Skeletal muscle tissue (tissue), 4 donors: ENCODE data around the gene FBLN1. TPM values are rescaled to one million over a fixed set of nuclear protein-coding genes. Genes with fewer than 3 reads are reported as not detected.

Experiments
- H3K27ac ChIP-seq: one replicate; pipeline ENCODE4 v1.7.0; 2013; ENCODE audit warnings: mild to moderate bottlenecking, low read depth, low read length, inconsistent platforms
- H3K27me3 ChIP-seq, 3 donors: one replicate each; pipeline ENCODE4 v1.7.0; 2013; ENCODE audit warnings: low read length in 3 of 3; ENCODE audit not compliant: control insufficient read depth in 3 of 3, insufficient read depth in 3 of 3
- H3K36me3 ChIP-seq, 3 donors: one replicate each; pipeline ENCODE4 v1.7.0; 2013; ENCODE audit warnings: low read length in 3 of 3; ENCODE audit not compliant: control insufficient read depth in 3 of 3, insufficient read depth in 3 of 3
- H3K4me1 ChIP-seq, 3 donors: one replicate each; pipeline ENCODE4 v1.7.0; 2013; ENCODE audit warnings: low read length in 3 of 3, mild to moderate bottlenecking in 3 of 3; ENCODE audit not compliant: control insufficient read depth in 3 of 3, insufficient read depth in 3 of 3
- H3K4me3 ChIP-seq, 3 donors: one replicate each; pipeline ENCODE4 v1.7.0; 2013; ENCODE audit warnings: low read length in 3 of 3
- H3K9ac ChIP-seq, 3 donors: one replicate each; pipeline ENCODE4 v1.7.0; 2013; ENCODE audit warnings: low read length in 3 of 3, mild to moderate bottlenecking in 3 of 3, moderate library complexity in 2 of 3, low read depth in 1 of 3
- H3K9me3 ChIP-seq, 3 donors: one replicate each; pipeline ENCODE4 v1.7.0; 2013; ENCODE audit warnings: low read length in 3 of 3; ENCODE audit not compliant: control insufficient read depth in 3 of 3
- total RNA-seq: library from RNA; depleted of rRNA; stranded (reverse); fragments of >200 nt; gene quantifications from one replicate; pipeline ENCODE4 v1.2.3, GENCODE V29; 2014
- donor health status: Osteomylitis.

Gene FBLN1
- total RNA-seq, 1 donor from 2014 or later, result 105 TPM

- no peak overlapping the region for H3K9ac ChIP-seq
- H3K4me3 ChIP-seq, result no peak overlapping the region
- H3K9me3 ChIP-seq, result no peaks in the 10 kb centered on the region
- peaks cover 0 to 20% (median 0%) of the 10 kb centered on the region in 3 donors for H3K27me3 ChIP-seq
- H3K27ac ChIP-seq, result no peak overlapping the region
- H3K4me1 ChIP-seq, result peaks cover 23 to 38% (median 37%) of the 10 kb centered on the region in 3 donors
- no peaks in the 10 kb centered on the region for H3K36me3 ChIP-seq
Measured at GRCh38 chr22:45510376-45511232, 7.9 kb downstream of the FBLN1 start.

GRCh38 chr22:45511847-45512261, 9.2 kb downstream of the FBLN1 start:
- Histone ChIP-seq H3K9me3 (no peaks in the 10 kb centered on the region), H3K27ac (peak overlapping the region; percentile 74), H3K36me3 (no peaks in the 10 kb centered on the region), H3K4me1 (peaks cover 33 to 49% (median 45%) of the 10 kb centered on the region in 3 donors), H3K4me3 (peak overlapping the region in 1 of 3 donors; percentile 13), H3K27me3 (peaks cover 0 to 26% (median 8%) of the 10 kb centered on the region in 3 donors), H3K9ac (peak overlapping the region in 1 of 3 donors; percentile 8)

- Histone ChIP-seq H3K9me3 (no peaks in the 10 kb centered on the region), H3K4me1 (peaks cover 36 to 49% (median 47%) of the 10 kb centered on the region in 3 donors), H3K27ac (peak overlapping the region; percentile 74), H3K4me3 (peak overlapping the region in 1 of 3 donors; percentile 41), H3K9ac (peak overlapping the region in 1 of 3 donors; percentile 16), H3K27me3 (peaks cover 0 to 30% (median 10%) of the 10 kb centered on the region in 3 donors), H3K36me3 (no peaks in the 10 kb centered on the region)
Measured at GRCh38 chr22:45512363-45512762, 9.7 kb downstream of the FBLN1 start.

GRCh38 chr22:45515676-45516075, 13.0 kb downstream of the FBLN1 start:
- peaks cover 0 to 32% (median 10%) of the 10 kb centered on the region in 3 donors for H3K27me3 ChIP-seq
- H3K4me1 ChIP-seq, result peaks cover 36 to 44% (median 44%) of the 10 kb centered on the region in 3 donors
- H3K36me3 ChIP-seq, result peaks cover 0 to 3% (median 0%) of the 10 kb centered on the region in 3 donors
- H3K4me3 ChIP-seq, result no peak overlapping the region
- H3K9me3 ChIP-seq, result no peaks in the 10 kb centered on the region
- H3K9ac ChIP-seq, result no peak overlapping the region
- H3K27ac ChIP-seq, result no peak overlapping the region

- Histone ChIP-seq H3K27me3 (peaks cover 0 to 32% (median 10%) of the 10 kb centered on the region in 3 donors), H3K4me1 (peaks cover 36 to 42% (median 41%) of the 10 kb centered on the region in 3 donors), H3K4me3 (no peak overlapping the region), H3K27ac (no peak overlapping the region), H3K9ac (peak overlapping the region in 1 of 3 donors; percentile 16), H3K9me3 (no peaks in the 10 kb centered on the region), H3K36me3 (peaks cover 0 to 3% (median 0%) of the 10 kb centered on the region in 3 donors)
Measured at GRCh38 chr22:45516163-45516562, 13.5 kb downstream of the FBLN1 start.

GRCh38 chr22:45516923-45517675, 14.4 kb downstream of the FBLN1 start:
- no peak overlapping the region for H3K27ac ChIP-seq
- H3K4me1 ChIP-seq, result peaks cover 31 to 36% (median 35%) of the 10 kb centered on the region in 3 donors
- peaks cover 0 to 3% (median 0%) of the 10 kb centered on the region in 3 donors for H3K36me3 ChIP-seq
- no peak overlapping the region for H3K4me3 ChIP-seq
- peak overlapping the region in 1 of 3 donors; percentile 20 for H3K9ac ChIP-seq
- no peaks in the 10 kb centered on the region for H3K9me3 ChIP-seq
- peaks cover 0 to 32% (median 10%) of the 10 kb centered on the region in 3 donors for H3K27me3 ChIP-seq

GRCh38 chr22:45518136-45518535, 15.5 kb downstream of the FBLN1 start:
- peaks cover 0 to 3% (median 0%) of the 10 kb centered on the region in 3 donors for H3K36me3 ChIP-seq
- H3K9ac ChIP-seq, result peak overlapping the region in 1 of 3 donors; percentile 16
- no peaks in the 10 kb centered on the region for H3K9me3 ChIP-seq
- no peak overlapping the region for H3K4me3 ChIP-seq
- H3K27me3 ChIP-seq, result peaks cover 0 to 32% (median 10%) of the 10 kb centered on the region in 3 donors
- peaks cover 24 to 27% (median 27%) of the 10 kb centered on the region in 3 donors for H3K4me1 ChIP-seq
- H3K27ac ChIP-seq, result no peak overlapping the region

GRCh38 chr22:45518580-45518991, 15.9 kb downstream of the FBLN1 start:
- H3K36me3 ChIP-seq, result peaks cover 0 to 3% (median 0%) of the 10 kb centered on the region in 3 donors
- H3K4me1 ChIP-seq, result peaks cover 24 to 27% (median 25%) of the 10 kb centered on the region in 3 donors
- H3K27ac ChIP-seq, result no peak overlapping the region
- H3K9ac ChIP-seq, result peak overlapping the region in 1 of 3 donors; percentile 16
- no peak overlapping the region for H3K4me3 ChIP-seq
- H3K9me3 ChIP-seq, result no peaks in the 10 kb centered on the region
- H3K27me3 ChIP-seq, result peaks cover 0 to 32% (median 10%) of the 10 kb centered on the region in 3 donors

GRCh38 chr22:45521178-45521577, 18.5 kb downstream of the FBLN1 start:
- Histone ChIP-seq H3K36me3 (peaks cover 0 to 3% (median 0%) of the 10 kb centered on the region in 3 donors), H3K9me3 (no peaks in the 10 kb centered on the region), H3K27me3 (peaks cover 0 to 15% (median 6%) of the 10 kb centered on the region in 3 donors), H3K27ac (no peak overlapping the region), H3K4me1 (peaks cover 5 to 9% (median 8%) of the 10 kb centered on the region in 3 donors), H3K9ac (no peak overlapping the region), H3K4me3 (no peak overlapping the region)
